ENCODE measurements around the gene ZP4.
A peak's percentile ranks its signal among the peaks of the same experiment; 100 is the strongest.

The ZP4 gene

GRCh38 chr1:237884237-237884636, 6.5 kb downstream of the ZP4 start:
- no peak for DNase-seq (ENCODE audit: low read depth)
- in situ Hi-C loops (cut with HindIII; ENCODE audit: low sequenced_read_pairs) = no loop called here
- no peak overlapping the region for H3K4me3 ChIP-seq (ENCODE audit: low read depth, low read length)
- no peak for TF ChIP-seq CTCF (IDR thresholded peaks at IDR 0.05; ENCODE audit: low read depth, low read length, missing control alignments)

GRCh38 chr1:237879195-237879594, 11.5 kb downstream of the ZP4 start:
- peak; percentile 34 for DNase-seq (ENCODE audit: low read depth)
- TF ChIP-seq CTCF (IDR thresholded peaks at IDR 0.05; ENCODE audit: low read depth, low read length, missing control alignments) = no peak
- in situ Hi-C loops (cut with HindIII; ENCODE audit: low sequenced_read_pairs) = no loop called here
- no peak overlapping the region for H3K4me3 ChIP-seq (ENCODE audit: low read depth, low read length)

- no peak for DNase-seq (ENCODE audit: low read depth)
- H3K4me3 ChIP-seq (ENCODE audit: low read depth, low read length) = no peak overlapping the region
- no peak for TF ChIP-seq CTCF (IDR thresholded peaks at IDR 0.05; ENCODE audit: low read depth, low read length, missing control alignments)
- in situ Hi-C loops (cut with HindIII; ENCODE audit: low sequenced_read_pairs) = no loop called here
These were observed 12.3 kb downstream of the ZP4 start for GRCh38 chr1:237878406-237878805.

GRCh38 chr1:237877631-237878030, 13.1 kb downstream of the ZP4 start:
- no peak for DNase-seq (ENCODE audit: low read depth)
- in situ Hi-C loops (cut with HindIII; ENCODE audit: low sequenced_read_pairs) = no loop called here
- no peak for TF ChIP-seq CTCF (IDR thresholded peaks at IDR 0.05; ENCODE audit: low read depth, low read length, missing control alignments)
- H3K4me3 ChIP-seq (ENCODE audit: low read depth, low read length) = no peak overlapping the region

- DNase-seq (ENCODE audit: low read depth) = no peak
- in situ Hi-C loops (cut with HindIII; ENCODE audit: low sequenced_read_pairs) = no loop called here
- no peak for TF ChIP-seq CTCF (IDR thresholded peaks at IDR 0.05; ENCODE audit: low read depth, low read length, missing control alignments)
- no peak overlapping the region for H3K4me3 ChIP-seq (ENCODE audit: low read depth, low read length)
These were observed 15.4 kb downstream of the ZP4 start for GRCh38 chr1:237875291-237875690.

GRCh38 chr1:237873487-237874211, 17.1 kb downstream of the ZP4 start:
- H3K4me3 ChIP-seq (ENCODE audit: low read depth, low read length) = no peak overlapping the region
- TF ChIP-seq CTCF (IDR thresholded peaks at IDR 0.05; ENCODE audit: low read depth, low read length, missing control alignments) = no peak
- DNase-seq (ENCODE audit: low read depth) = peak; percentile 53
- in situ Hi-C loops (cut with HindIII; ENCODE audit: low sequenced_read_pairs) = no loop called here
